GM19025 (cell line): Measurements from ENCODE around the gene ZNF71.

Experiments
- ATAC-seq: cut with Tn5 transposase; IDR thresholded peaks from one replicate; pipeline ENCODE4 v1.9.1; 2021; ENCODE audit warnings: mild to moderate bottlenecking, low read depth, moderate library complexity; ENCODE audit not compliant: unreplicated experiment

The ZNF71 gene

GRCh38 chr19:56594783-56595547 is at the start of gene ZNF71:
ZNF71 (plus strand) TSS chr19:56595302; CDS start chr19:56601559, 6,257 bp downstream.
- ATAC-seq: peak; percentile 90

- ATAC-seq: no peak
Measured at GRCh38 chr19:56547535-56547934, 47.6 kb upstream of the ZNF71 start.

DNA sequence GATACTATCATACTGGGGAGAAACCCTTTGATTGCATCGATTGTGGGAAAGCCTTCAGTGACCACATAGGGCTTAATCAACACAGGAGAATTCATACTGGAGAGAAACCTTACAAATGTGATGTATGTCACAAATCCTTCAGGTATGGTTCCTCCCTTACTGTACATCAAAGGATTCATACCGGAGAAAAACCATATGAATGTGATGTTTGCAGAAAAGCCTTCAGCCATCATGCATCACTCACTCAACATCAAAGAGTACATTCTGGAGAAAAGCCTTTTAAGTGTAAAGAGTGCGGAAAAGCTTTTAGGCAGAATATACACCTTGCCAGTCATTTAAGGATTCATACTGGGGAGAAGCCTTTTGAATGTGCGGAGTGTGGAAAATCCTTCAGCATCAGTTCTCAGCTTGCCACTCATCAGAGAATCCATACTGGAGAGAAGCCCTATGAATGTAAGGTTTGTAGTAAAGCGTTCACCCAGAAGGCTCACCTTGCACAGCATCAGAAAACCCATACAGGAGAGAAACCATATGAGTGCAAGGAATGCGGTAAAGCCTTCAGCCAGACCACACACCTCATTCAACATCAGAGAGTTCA is 40.7 kb upstream of the ZNF71 start:
- ATAC-seq: no peak

DNA sequence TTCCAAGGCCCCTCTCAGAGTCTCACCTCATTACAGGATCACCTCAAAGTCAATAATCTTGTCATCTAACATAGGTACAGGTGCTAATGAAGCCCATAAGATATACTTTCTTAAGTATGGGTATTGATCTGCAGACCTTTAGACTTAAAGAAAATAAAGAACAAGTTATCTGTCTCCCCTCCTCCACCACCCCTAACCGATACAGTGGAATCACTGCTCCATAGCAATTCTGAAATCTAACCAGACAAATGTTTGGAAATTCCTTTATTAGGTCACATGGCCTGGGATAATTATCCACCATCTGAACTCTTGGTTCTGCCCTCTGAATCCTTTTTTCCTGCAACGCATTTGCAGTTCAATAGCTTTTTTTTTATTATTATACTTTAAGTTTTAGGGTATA is 32.3 kb upstream of the ZNF71 start:
- ATAC-seq: no peak

- peak; percentile 42 for ATAC-seq
Measured at GRCh38 chr19:56566904-56567273, 28.2 kb upstream of the ZNF71 start.

DNA sequence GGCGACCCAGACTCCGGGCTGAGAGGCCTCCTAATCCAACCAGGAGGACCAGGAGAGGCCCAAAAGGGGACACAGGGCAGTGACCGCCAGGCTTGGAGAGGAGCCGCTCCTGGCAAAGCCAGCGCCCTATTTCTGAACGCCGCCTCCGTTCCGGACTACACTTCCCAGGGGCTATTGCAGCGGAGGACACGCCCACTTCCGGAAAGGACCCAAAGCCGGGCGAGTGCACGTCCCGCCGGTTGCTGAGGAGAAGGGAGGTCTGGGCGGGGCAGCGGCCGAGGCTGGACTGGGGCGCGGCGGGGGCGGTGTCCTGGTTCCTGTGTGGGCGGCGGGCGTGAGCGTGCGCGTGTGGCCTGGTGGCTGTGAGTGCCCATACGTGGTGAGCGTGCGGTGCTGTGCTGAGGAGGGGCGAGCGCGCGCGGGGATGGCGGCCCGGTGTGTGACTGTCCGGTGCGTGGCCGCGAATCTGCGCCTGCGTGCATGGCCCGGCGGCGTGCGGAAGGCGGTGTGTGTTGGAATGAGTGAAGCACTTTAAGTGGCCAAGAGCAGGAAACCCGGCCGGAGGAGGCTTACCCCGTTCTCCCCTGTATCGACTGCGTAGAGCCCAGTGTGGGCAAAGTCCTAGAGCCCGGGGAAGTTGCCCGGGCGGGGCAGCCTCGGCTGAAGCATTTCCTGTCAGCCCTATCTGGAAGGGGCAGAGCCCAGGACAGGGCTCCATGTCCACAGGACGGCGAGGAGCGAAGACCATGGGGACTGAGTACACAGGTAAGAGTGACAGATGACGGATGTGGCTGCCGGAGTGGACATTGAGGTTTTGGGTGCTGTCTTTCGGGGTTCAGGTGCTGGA is 27.6 kb upstream of the ZNF71 start, which contains the start of gene ZNF470:
Gene ZNF470, plus strand, starts transcription at position 195 of the 847 bp plus-strand sequence. CDS start 2,844 bp downstream, outside the sequence.
- ATAC-seq: peak; percentile 95

DNA sequence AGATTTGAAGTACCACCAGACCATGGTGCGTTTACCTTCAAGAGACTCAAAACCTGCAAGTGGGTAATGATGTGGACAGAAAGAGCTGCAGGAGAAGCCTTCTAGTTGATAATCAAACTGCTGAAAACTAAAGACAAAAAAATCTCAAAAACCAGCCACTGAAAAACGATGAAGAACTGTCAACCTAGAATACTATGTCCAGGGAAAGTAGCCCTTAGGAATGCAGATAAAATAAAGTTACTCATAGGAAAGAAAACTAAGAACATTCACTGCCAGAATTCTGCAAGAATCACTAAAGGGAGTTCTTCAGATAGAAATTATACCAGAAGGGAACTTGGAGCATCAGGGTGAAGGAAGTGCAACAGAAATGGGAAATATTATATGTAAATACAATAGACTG is 22.5 kb upstream of the ZNF71 start:
- no peak for ATAC-seq

DNA sequence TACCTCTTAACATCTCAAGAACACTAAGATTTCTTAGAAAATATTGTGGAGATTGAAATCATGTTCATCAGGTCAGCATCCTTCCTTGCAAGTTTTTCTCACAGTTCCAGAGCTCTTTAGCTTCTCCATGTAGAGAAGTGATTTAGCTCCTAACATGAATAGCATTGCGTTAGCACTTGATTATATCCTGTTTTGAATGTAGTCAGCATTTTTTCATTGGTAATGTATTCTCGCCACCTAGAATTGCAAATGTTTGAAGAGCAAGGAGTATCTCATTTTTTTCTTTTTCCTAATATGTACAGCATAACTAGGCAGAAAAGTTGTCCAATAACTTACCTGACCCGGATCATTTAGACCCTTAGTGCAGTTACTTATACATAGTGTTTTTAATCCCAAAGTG is 21.2 kb upstream of the ZNF71 start:
- no peak for ATAC-seq

- ATAC-seq: no peak
Measured at GRCh38 chr19:56577719-56578602, 17.1 kb upstream of the ZNF71 start.

- ATAC-seq: no peak
Measured at GRCh38 chr19:56594446-56594782, 688 bp upstream of the ZNF71 start.

DNA sequence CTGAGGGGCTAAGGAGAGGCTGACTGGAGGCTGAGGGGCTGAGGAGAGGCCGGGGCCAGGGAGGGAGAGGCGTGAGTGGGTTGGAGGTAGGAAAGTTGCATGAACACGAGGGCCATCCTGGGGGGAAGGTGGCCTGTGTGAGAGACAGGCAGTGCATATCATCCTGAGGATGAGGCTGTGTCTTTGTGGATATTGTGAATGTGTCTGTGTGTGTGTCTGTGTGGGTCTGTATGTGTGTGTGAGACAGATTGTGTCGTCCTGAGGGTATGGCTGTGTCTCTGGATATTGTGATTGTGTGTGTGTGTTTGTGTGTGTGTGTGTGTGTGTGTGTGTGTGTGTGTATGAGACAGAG is 422 bp downstream of the ZNF71 start:
- no peak for ATAC-seq

- ATAC-seq: no peak
Measured at GRCh38 chr19:56596676-56597075, 1.6 kb downstream of the ZNF71 start.

GRCh38 chr19:56597696-56598095 is 2.6 kb downstream of the ZNF71 start:
- ATAC-seq: no peak

GRCh38 chr19:56601375-56601774 is 6.3 kb downstream of the ZNF71 start:
- ATAC-seq: no peak

- ATAC-seq: no peak
Measured at GRCh38 chr19:56603829-56604228, 8.7 kb downstream of the ZNF71 start.

GRCh38 chr19:56608274-56608964 is 13.3 kb downstream of the ZNF71 start:
- no peak for ATAC-seq

DNA sequence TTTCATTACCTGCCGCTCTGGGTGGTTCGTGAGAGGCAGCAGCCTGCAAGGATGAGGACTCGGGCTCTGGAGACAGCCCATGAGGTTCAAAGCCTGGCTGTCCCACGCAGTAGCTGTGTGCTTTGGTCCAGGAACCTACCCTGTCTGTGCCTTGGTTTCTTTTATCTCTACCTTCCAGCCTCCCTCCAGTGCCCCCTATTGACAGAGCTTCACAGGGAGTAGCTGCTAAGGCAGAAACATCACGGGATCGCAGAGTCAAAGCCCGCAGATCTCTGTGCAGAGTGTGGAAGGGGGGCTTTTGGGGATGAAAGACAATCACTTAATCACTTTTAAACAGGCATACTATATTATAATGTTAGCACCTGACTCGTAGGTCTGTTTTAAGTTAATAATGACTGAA is 16.2 kb downstream of the ZNF71 start:
- no peak for ATAC-seq

DNA sequence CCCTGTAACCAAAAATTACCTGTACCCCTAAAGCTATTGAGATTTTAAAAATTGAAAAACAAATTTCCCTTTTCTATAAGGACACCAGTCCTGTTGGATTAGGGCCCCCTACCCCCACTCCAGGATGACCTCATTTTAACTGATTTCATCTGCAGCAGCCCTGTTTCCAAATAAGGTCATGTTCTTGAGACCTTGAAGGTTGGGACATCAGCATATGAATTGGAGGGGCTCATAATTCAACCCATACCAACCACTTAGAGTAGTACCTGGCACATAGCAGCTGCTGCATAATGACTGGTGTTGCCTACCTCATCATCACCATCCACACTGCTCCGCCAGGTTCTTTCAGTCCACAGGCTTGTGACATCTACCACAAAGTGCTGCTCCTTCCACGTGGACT is 17.6 kb downstream of the ZNF71 start:
- ATAC-seq: no peak

GRCh38 chr19:56613639-56614038 is 18.5 kb downstream of the ZNF71 start:
- ATAC-seq: no peak

GRCh38 chr19:56617531-56617930 is 22.4 kb downstream of the ZNF71 start:
- ATAC-seq: no peak
